Keratinocyte (primary cell): Measurements from ENCODE around the gene DSTN. TPM values are rescaled to one million over a fixed set of nuclear protein-coding genes. Genes with fewer than 3 reads are reported as not detected.

Experiments
- DNase-seq: peaks from one replicate; pipeline ENCODE4 v3.0.0-alpha.2; 2011; ENCODE audit warnings: low read depth, missing footprints, low spot score
- FAIRE-seq: peaks from 2 replicates; lab custom pipeline; 2011; peaks lifted over from hg19 to GRCh38; lab: Jason Lieb, UNC
- H2AFZ ChIP-seq: 2 replicates; pipeline ENCODE4 v1.6.0; 2012; ENCODE audit warnings: low read length, control low read depth, inconsistent platforms; ENCODE audit not compliant: control insufficient read depth
- H3K27ac ChIP-seq: 2 replicates; pipeline ENCODE4 v1.5.1; 2011; ENCODE audit warnings: low read length; ENCODE audit not compliant: control insufficient read depth, insufficient read depth
- H3K27me3 ChIP-seq: 3 replicates; pipeline ENCODE4 v1.6.0; 2011; ENCODE audit warnings: low read length; ENCODE audit not compliant: control insufficient read depth, insufficient read depth; ENCODE audit errors: extremely low read depth
- H3K36me3 ChIP-seq, 2 experiments: 2 replicates in 1 of 2; 3 replicates in 1 of 2; pipeline ENCODE4 v1.5.1; 2011; ENCODE audit warnings: low read length in 2 of 2, mild to moderate bottlenecking in 1 of 2; ENCODE audit not compliant: control insufficient read depth in 2 of 2, insufficient read depth in 2 of 2; ENCODE audit errors: extremely low read depth in 1 of 2
- H3K4me1 ChIP-seq: 3 replicates; pipeline ENCODE4 v1.5.1; 2011; ENCODE audit warnings: low read length; ENCODE audit not compliant: control insufficient read depth, insufficient read depth; ENCODE audit errors: extremely low read depth
- H3K4me2 ChIP-seq: 3 replicates; pipeline ENCODE4 v1.6.0; 2011; ENCODE audit warnings: low read depth, low read length; ENCODE audit not compliant: control insufficient read depth, insufficient read depth; ENCODE audit errors: extremely low read depth
- H3K4me3 ChIP-seq, 3 experiments: fragments of 200-600 bp in 1 of 3; sonication (generic) in 1 of 3; 2 replicates in 2 of 3; 3 replicates in 1 of 3; pipeline ENCODE4 v1.5.1; 2011 to 2016; ENCODE audit warnings: low read length in 3 of 3, mild to moderate bottlenecking in 3 of 3, control low read depth in 2 of 3, inconsistent platforms in 1 of 3, low read depth in 1 of 3, mixed read lengths in 1 of 3, mixed run types in 1 of 3, moderate library complexity in 1 of 3; ENCODE audit not compliant: control insufficient read depth in 2 of 3, insufficient read depth in 2 of 3; ENCODE audit errors: extremely low read depth in 1 of 3
- H3K79me2 ChIP-seq: 2 replicates; pipeline ENCODE4 v1.6.0; 2012; ENCODE audit warnings: low read length; ENCODE audit not compliant: control insufficient read depth, insufficient read depth
- H3K9ac ChIP-seq: 3 replicates; pipeline ENCODE4 v1.6.0; 2011; ENCODE audit warnings: low read length; ENCODE audit not compliant: control insufficient read depth, insufficient read depth; ENCODE audit errors: extremely low read depth
- H3K9me1 ChIP-seq: 3 replicates; pipeline ENCODE4 v1.6.0; 2011; ENCODE audit warnings: low read length; ENCODE audit not compliant: control insufficient read depth, insufficient read depth; ENCODE audit errors: extremely low read depth
- H3K9me3 ChIP-seq: 2 replicates; pipeline ENCODE4 v1.5.1; 2012; ENCODE audit warnings: low read depth, low read length; ENCODE audit not compliant: control insufficient read depth
- H4K20me1 ChIP-seq: 3 replicates; pipeline ENCODE4 v1.6.0; 2011; ENCODE audit warnings: low read length; ENCODE audit not compliant: control insufficient read depth, insufficient read depth; ENCODE audit errors: extremely low read depth
- EZH2 ChIP-seq: IDR thresholded peaks from one replicate; pipeline ENCODE4 v1.6.1; 2012; ENCODE audit warnings: inconsistent platforms, mild to moderate bottlenecking, low read length, moderate library complexity
- dilution Hi-C: fragments of 300-500 bp; cut with MboI; formaldehyde crosslinking; loops from one replicate; pipeline ENCODE4 v1.7.0; 2020; ENCODE audit warnings: low sequenced_read_pairs; ENCODE audit not compliant: extremely low pct_ligation_motif_present
- polyA plus RNA-seq, 5 experiments: library from polyadenylated mRNA; depleted of rRNA in 3 of 5; stranded (reverse) in 3 of 5; stranded (forward) in 1 of 5; unstranded in 1 of 5; fragments of >200 nt; gene quantifications; 1 replicate in 1 of 5; 2 replicates in 3 of 5; 3 replicates in 1 of 5; pipeline versions ENCODE4 v1.2.1 to v1.2.3, GENCODE V29; 2011 to 2012; ENCODE audit warnings: missing spikeins in 2 of 5, low read depth in 1 of 5, low replicate concordance in 1 of 5
- TF ChIP-seq, protein P1 (sequence below), 3 experiments: IDR thresholded peaks in 1 of 3; conservative IDR thresholded peaks in 1 of 3; optimal IDR thresholded peaks in 1 of 3; 2 replicates in 2 of 3; 3 replicates in 1 of 3; pipeline versions ENCODE3 to v1.5.1; 2011; ENCODE audit warnings: low read length in 3 of 3, mild to moderate bottlenecking in 3 of 3, moderate library complexity in 2 of 3, control low read depth in 1 of 3, inconsistent platforms in 1 of 3; ENCODE audit not compliant: insufficient read depth in 2 of 3; ENCODE audit errors: extremely low read depth in 1 of 3

DSTN gene
- polyA plus RNA-seq, 1 donor (not counting 4 experiments of a cell fraction or from before 2014, with no cell fraction given) = 288 TPM

DNA sequence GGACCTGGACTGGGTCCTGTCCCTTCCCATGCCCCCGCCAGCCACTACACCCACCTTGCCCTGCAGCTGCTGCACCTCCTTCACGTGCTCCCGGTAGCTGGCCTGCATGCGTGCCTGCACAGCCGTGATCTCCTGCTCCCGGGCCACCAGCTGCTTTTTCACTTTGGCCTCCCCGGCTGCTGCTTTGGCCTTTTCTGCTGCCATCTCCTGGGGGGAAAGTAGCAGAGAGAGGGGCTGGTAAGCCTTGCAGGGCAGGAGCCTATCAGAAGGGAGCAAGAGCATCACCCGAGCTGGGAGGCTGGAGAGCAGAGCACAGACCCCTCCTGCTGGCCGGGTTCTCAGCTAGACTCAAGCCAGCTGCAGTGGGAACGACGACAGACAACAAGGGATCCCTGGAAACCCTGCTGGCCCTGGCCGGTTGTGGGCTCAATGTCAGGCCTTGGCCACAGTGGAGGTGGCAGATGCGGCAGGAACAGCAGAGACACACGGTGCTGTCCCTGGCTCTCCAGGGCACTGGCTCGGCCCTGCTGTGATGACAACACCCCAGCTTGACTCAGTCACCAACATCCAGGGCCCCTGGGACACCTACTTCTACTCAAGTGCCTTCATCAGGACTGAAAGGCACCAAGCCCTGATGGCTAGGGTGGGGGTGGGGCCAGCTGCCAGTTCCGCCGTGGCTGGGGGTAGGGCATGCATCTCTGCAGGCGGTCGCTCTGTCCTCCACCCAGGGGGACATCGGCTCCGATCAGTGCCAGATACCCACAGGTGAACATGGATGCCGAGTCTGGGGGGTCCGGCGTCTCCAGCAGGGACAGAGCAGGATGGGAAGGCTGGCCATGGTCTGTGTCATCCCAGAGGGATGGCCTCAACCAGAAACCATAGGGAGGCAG is 66.9 kb downstream of the DSTN start:
- Histone ChIP-seq H3K27ac (no peak overlapping the region), H3K4me1 (no peaks in the 10 kb centered on the region), H3K9me3 (no peaks in the 10 kb centered on the region), H3K27me3 (no peaks in the 10 kb centered on the region), H3K4me3 (no peak overlapping the region), H4K20me1 (peaks cover 3% of the 10 kb centered on the region), H3K9me1 (no peaks in the 10 kb centered on the region), H3K4me2 (no peak overlapping the region), H3K36me3 (peaks cover 59 to 67% of the 10 kb centered on the region in 2 experiments), H3K79me2 (peaks cover 9% of the 10 kb centered on the region), H2AFZ (no peak overlapping the region), H3K9ac (no peak overlapping the region)
- TF ChIP-seq, protein P1, sequence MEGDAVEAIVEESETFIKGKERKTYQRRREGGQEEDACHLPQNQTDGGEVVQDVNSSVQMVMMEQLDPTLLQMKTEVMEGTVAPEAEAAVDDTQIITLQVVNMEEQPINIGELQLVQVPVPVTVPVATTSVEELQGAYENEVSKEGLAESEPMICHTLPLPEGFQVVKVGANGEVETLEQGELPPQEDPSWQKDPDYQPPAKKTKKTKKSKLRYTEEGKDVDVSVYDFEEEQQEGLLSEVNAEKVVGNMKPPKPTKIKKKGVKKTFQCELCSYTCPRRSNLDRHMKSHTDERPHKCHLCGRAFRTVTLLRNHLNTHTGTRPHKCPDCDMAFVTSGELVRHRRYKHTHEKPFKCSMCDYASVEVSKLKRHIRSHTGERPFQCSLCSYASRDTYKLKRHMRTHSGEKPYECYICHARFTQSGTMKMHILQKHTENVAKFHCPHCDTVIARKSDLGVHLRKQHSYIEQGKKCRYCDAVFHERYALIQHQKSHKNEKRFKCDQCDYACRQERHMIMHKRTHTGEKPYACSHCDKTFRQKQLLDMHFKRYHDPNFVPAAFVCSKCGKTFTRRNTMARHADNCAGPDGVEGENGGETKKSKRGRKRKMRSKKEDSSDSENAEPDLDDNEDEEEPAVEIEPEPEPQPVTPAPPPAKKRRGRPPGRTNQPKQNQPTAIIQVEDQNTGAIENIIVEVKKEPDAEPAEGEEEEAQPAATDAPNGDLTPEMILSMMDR (optimal IDR thresholded peaks at IDR 0.05 in 1 of 3, IDR thresholded peaks at IDR 0.05 in 1 of 3, conservative IDR thresholded peaks at IDR 0.05 in 1 of 3; ENCODE audit: extremely low read depth in 1 of 3, insufficient read depth in 2 of 3, low read length in 3 of 3) = no peak
- TF ChIP-seq EZH2 = no peak
- FAIRE-seq (no peak), DNase-seq (no peak)
- dilution Hi-C loops = no loop called here

DNA sequence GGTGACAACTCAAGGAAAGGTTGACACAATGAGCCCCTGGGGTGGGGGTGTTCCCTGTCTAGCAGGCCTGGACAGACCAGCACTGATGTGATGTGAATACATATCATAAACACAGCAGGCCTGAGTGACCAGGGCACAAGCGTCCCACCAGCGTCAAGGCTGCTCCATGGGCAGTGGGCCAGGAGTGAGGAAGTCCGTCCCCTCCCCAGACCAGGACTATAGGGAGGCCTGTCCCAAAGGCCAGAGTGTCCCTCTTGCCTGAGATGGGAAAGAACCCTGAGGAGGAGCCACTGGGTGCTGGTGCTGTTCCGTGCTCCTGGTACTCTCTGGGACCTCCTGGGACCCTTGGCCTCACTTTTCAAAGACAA is 67.5 kb downstream of the DSTN start:
- FAIRE-seq (no peak), DNase-seq (no peak)
- peaks cover 12% of the 10 kb centered on the region for H3K79me2 ChIP-seq
- dilution Hi-C loops = no loop called here
- no peaks in the 10 kb centered on the region for H3K27me3 ChIP-seq
- peaks cover 3% of the 10 kb centered on the region for H4K20me1 ChIP-seq
- no peaks in the 10 kb centered on the region for H3K4me1 ChIP-seq
- no peak overlapping the region for H2AFZ ChIP-seq
- no peak overlapping the region for H3K4me3 ChIP-seq
- no peaks in the 10 kb centered on the region for H3K9me1 ChIP-seq
- H3K9ac ChIP-seq = no peak overlapping the region
- no peak overlapping the region for H3K27ac ChIP-seq
- peaks cover 57 to 68% of the 10 kb centered on the region in 2 experiments for H3K36me3 ChIP-seq
- H3K9me3 ChIP-seq = no peaks in the 10 kb centered on the region
- no peak for TF ChIP-seq EZH2
- TF ChIP-seq, protein P1 (optimal IDR thresholded peaks at IDR 0.05 in 1 of 3, IDR thresholded peaks at IDR 0.05 in 1 of 3, conservative IDR thresholded peaks at IDR 0.05 in 1 of 3; ENCODE audit: extremely low read depth in 1 of 3, insufficient read depth in 2 of 3, low read length in 3 of 3) = no peak
- no peak overlapping the region for H3K4me2 ChIP-seq
